Cerebellar cortex (tissue), 1 donor: Measurements from ENCODE around the gene BLOC1S5.
"Not testable (repeated sequence)": the region's sequence is repeated elsewhere in the genome, so short reads cannot be mapped to it uniquely, and the experiment has no call there.

Experiments
- DNase-seq: peaks from one replicate; pipeline ENCODE4 v3.0.0-alpha.2; 2015; ENCODE audit warnings: low spot score

The BLOC1S5 gene

DNA sequence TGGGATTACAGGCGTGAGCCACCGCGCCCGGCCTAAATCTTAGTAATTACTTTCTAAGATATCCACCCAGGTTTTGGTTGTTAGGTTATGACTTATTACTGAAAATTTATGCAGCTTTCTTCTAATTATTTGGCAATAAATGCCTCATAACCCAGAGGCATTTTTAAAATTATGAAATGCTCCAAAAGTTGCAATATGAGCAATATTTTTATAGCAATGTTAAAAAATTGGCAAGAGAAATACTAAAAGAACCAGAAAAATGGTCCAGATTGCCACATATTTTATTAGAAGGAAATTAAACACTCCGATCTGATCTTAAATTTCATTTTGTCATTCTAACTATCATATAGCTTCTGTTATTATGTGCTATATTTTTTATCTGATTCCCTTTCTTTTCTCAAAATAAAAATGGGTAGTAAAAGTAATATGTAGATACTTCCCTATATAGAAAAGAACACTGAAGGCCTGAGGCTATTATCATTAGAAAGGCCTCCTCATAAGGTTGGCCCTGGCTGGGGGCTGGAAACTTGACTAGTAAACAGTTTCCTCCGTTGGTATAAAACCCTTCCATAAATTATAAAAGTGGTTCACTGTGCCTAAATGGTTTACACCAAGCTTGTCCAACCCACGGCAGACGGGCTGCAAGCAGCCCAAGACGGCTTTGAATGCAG lies 22.1 kb downstream of the BLOC1S5 start:
- no peak for DNase-seq

DNA sequence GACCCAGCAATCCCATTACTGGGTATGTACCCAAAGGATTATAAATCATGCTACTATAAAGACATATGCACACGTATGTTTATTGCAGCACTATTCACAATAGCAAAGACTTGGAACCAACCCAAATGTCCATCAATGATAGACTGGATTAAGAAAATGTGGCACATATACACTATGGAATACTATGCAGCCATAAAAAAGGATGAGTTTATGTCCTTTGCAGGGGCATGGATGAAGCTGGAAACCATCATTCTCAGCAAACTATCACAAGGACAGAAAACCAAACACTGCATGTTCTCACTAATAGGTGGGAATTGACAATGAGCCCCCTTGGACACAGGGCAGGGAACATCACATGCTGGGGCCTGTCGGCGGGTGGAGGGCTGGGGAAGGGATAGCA lies 30.1 kb downstream of the BLOC1S5 start:
- not testable (repeated sequence) for DNase-seq

- no peak for DNase-seq
Observed at GRCh38 chr6:8030920-8031319, 33.3 kb downstream of the BLOC1S5 start.

- DNase-seq, result no peak
Observed at GRCh38 chr6:8029243-8029870, 34.8 kb downstream of the BLOC1S5 start.

DNA sequence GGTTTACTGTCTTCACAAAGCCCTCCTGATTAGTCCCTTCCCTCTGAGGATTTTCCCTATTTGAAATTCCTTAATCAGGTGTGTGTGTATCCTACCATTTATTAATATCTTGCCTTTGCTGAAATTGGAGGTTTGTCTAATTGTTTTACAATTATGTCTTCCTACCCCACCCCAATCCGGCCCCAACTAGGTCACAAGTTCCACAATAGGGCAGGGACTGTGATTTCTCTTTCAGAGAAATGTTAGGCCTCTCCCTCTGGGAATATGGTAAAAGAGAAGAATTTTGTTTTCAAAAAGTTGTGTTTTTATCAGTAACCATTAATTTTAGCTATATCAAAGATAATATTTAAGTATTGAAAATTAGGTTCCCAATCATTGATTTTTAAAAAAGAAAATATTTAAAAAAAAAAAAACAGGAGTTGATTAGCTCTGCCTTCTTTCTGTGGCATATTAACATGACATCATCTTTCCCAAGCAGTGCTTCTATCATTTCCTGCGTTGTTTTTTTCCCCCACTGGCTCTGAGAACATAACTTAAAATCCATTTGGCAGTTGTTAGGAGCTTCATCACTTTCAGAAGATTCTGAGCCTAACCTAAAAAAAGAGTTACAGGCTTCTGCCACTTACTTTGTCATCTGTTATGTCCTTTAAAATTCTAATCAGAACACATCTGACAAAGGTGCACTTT lies 36.1 kb downstream of the BLOC1S5 start:
- no peak for DNase-seq

GRCh38 chr6:8026800-8027199 lies 37.4 kb downstream of the BLOC1S5 start:
- DNase-seq, result no peak

- DNase-seq, result no peak
Observed at GRCh38 chr6:8025191-8025590, 39.0 kb downstream of the BLOC1S5 start.

GRCh38 chr6:8023638-8024037 lies 40.6 kb downstream of the BLOC1S5 start:
- no peak for DNase-seq

DNA sequence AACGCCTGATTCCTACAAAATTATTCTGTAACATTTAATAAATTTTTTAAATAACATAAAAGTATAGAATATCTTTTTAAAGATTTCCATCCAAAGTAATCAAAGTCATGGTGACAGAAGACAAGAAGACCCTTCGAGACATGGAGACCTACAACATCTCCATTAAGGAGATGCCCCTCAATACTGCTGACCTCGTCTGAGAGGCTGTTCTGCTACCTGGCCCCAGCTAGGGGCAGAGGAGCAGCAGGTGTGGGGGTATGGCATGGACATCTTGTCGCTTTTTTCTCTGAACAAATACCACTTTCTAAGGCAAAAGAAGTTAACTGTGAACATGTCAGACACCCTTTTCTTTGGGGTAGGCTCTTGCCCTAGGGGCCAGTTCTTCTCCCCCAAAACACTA lies 44.1 kb downstream of the BLOC1S5 start:
- no peak for DNase-seq

DNA sequence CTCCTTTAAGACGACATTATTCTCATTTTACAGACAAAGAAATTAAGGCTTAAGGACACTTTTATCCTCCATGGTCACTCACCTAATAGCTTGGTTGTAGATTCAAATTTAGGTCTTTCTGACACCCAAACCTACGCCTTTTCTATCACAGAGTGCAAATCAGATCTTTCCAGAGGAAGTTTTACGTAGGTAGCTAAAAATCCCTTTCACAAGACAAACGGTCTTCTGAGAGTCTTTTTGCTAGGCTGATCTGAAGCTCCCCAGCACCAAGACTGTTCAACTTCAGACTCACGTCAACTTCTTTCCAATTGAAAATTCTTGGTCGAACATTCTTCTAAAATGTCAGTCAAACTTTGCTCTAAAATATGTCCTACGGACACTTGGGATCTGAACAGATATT lies 46.5 kb downstream of the BLOC1S5 start:
- no peak for DNase-seq

GRCh38 chr6:8017276-8017701 lies 46.9 kb downstream of the BLOC1S5 start:
- no peak for DNase-seq

DNA sequence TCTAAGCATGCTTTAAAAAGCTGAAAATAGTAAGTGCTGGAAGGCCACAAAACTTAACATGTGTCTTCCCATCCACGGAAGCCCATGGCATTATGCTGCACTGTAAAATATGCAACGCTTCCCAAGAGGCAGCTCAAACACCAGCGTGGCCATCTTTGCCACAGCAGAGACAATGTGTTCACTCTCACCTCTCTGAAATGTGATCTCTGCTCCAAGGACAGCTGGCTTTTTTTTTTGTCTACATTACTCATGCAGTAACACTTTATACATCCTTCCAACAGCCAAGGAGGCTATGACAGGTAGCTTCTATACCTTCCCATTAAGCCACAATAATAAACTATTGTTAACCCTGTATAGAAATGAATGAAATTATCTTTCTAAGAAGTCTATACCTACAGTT lies 49.2 kb downstream of the BLOC1S5 start:
- no peak for DNase-seq

- DNase-seq, result no peak
Observed at GRCh38 chr6:8013763-8014162, 50.4 kb downstream of the BLOC1S5 start.

DNA sequence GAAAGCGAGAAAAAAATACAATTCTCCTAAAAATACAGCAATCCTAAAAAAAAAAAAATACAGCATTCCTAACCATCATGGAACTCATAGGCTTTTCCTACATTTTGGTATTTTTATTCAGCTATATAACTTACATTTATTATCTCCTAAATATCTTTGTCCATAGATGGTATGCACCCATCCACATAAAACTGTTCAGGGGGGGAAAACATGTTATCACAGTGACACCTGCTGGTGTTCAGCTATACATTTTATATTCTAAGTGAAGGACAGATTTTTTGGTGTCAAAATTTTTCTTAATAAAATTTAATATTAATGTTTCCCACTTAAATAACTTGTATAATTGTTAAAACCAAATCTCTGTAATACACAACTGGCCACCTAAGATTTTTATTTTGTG lies 58.0 kb downstream of the BLOC1S5 start:
- peak; percentile 19 for DNase-seq

DNA sequence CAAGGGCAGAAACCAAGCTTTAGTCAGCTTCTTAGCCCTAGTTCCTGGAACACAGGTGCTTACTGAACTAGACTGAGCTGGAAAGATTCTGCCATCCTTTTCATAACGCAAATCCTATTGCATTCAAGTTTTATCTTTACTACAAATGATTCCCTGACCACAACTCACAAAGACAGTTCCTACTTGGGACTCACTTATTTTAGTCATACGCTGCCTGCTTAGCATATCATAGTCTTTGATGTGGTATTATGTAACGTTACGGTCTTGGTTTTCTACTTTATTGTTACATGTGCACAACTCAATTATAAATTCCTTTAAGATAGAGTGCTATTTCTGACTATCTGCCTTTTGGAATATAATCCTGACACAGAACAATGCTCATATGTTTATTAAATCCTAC lies 59.1 kb downstream of the BLOC1S5 start:
- no peak for DNase-seq

DNA sequence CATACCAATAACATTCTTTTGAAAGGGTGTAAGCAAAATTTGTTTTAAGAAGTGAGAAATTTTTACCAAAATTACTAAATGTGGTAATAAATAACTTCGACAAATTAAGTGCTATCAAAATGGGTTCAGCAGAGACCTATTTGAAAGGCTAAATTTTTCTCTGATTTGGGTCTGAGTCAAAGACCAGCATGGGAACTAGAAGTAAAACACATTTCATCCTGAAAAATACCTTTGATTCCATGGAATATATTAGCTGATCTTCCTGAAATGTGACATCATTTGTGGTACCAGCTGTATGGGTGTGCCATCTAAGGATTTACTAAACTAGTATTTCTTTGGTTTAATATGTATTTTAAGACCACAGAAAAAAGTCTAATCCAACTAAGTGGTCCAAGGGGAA lies 63.6 kb downstream of the BLOC1S5 start:
- DNase-seq, result no peak

- no peak for DNase-seq
Observed at GRCh38 chr6:8000188-8000596, 64.0 kb downstream of the BLOC1S5 start.

GRCh38 chr6:7999201-7999600 lies 65.0 kb downstream of the BLOC1S5 start:
- no peak for DNase-seq

DNA sequence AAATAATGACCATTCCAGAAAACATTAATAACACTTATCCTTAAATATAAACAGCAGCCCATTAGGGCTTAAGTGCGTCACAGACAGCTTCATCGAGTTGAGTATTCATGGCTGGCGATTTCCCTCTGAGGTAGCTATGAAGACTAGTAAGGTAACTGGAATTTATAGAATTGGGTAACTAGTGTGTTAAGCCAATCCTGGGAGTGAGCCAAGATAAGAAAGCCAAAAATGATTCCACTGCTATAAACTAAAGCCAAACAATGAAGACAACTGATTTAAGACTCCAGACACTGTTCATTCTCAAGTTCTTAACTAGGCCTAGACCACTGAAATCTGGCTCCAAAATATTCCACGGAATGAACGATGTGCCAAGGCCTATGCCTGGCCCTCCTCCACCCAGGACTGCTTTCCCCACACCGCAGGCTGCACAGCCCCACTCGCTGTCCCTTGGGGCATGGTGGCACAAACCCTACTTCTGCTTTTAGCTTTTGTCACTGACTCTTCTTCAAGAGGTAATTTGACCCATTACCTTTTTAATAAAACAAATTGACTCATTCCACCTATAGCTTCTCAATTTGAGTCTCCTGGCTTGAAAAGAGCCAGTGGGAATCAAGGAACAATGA lies 66.0 kb downstream of the BLOC1S5 start:
- no peak for DNase-seq

- no peak for DNase-seq
Observed at GRCh38 chr6:7997286-7997685, 66.9 kb downstream of the BLOC1S5 start.

DNA sequence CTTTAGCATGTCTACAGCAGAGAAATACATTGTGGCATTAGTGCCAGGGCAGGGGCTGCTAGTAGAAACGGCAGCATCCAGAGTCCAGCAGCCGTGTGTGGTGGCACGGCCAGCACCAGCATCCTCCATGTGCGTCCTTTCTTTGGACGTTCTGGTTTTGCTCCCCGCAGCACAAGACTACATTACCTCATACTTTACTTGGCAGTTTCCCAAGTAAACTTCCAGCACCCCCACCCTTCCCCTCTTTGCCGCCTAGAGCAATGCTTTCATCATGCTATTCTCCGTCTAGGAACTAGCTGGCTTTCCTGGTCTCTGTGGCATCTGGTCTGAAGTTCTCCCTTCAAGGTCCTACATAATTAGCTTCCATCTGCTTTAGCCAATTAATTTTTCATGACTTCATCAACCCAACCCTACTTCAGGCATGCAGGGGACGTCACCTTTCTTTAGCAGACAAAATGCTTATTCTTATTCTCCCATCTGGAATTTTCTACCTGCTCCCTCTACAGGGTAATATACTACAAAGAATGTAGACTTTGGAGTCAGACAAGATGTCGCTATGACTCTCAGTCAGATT lies 67.6 kb downstream of the BLOC1S5 start:
- DNase-seq, result no peak

GRCh38 chr6:7993952-7994351 lies 70.2 kb downstream of the BLOC1S5 start:
- no peak for DNase-seq

DNA sequence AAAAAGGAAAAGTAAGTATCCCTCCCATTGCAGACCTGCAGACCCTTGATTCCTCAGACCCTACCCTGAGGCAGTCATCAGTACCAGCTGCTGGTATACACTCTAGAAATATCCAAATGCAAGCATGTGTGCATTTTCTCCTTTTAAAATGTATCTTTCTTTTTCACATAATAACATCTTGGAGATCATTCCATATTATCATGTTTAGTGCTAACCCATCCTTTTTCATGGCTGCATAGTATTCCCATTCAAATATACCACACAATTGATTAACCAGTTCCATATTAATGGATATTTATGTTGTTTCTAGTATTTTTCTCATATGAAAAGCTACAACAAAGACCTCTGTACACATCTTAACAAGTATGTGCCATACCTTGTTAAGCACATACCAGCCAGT lies 70.8 kb downstream of the BLOC1S5 start:
- no peak for DNase-seq
